Mucosa of gallbladder (tissue), 1 donor: Measurements from ENCODE around the gene HHIPL1. TPM values are rescaled to one million over a fixed set of nuclear protein-coding genes. Genes with fewer than 3 reads are reported as not detected.

Experiments
- total RNA-seq: library from RNA; stranded (reverse); gene quantifications from one replicate; pipeline ENCODE4 v1.2.1, GENCODE V29; 2021
- donor health status: DM: no; HTN: no; CAD: no.

Gene HHIPL1
- total RNA-seq, 1 donor from 2014 or later = 5.3 TPM

Other genes with a start within 250 kb of the HHIPL1 start
- 68.9 TPM for gene SETD3, start 164.3 kb upstream of the HHIPL1 start, total RNA-seq
- 45.5 TPM for gene CCNK, start 163.7 kb upstream of the HHIPL1 start, total RNA-seq
- 41.3 TPM for gene CCDC85C, start 40.9 kb upstream of the HHIPL1 start, total RNA-seq
- gene CYP46A1, start 39.2 kb downstream of the HHIPL1 start, total RNA-seq = 1.8 TPM
- 49.9 TPM for gene EML1, start 148.3 kb downstream of the HHIPL1 start, total RNA-seq